ENCODE data around the gene R3HDM1.
"Not testable (repeated sequence)": the region's sequence is repeated elsewhere in the genome, so short reads cannot be mapped to it uniquely, and the experiment has no call there.

The R3HDM1 gene

GRCh38 chr2:135638825-135639224, 107.5 kb downstream of the R3HDM1 start:
- POLR2A ChIA-PET, result no interaction called here
- no peak overlapping the region for H3K4me3 ChIP-seq (ENCODE audit: low read depth, low read length)
- no peak for TF ChIP-seq CTCF (IDR thresholded peaks at IDR 0.05; ENCODE audit: insufficient read depth, low read length, missing control alignments)
- DNase-seq (ENCODE audit: low read depth, low spot score), result no peak
- CTCF ChIA-PET, result no interaction called here

GRCh38 chr2:135641156-135642068, 110.1 kb downstream of the R3HDM1 start:
- ChIA-PET CTCF (interaction anchor here (1.0 kb wide), 1 partner anchor 637 kb away, joined by 4 read pairs; no protein-coding TSS in a partner anchor), POLR2A (no interaction called here)
- H3K4me3 ChIP-seq (ENCODE audit: low read depth, low read length), result no peak overlapping the region
- TF ChIP-seq CTCF (IDR thresholded peaks at IDR 0.05; ENCODE audit: insufficient read depth, low read length, missing control alignments), result no peak
- no peak for DNase-seq (ENCODE audit: low read depth, low spot score)

GRCh38 chr2:135647836-135648579, 116.7 kb downstream of the R3HDM1 start:
- no peak for TF ChIP-seq CTCF (IDR thresholded peaks at IDR 0.05; ENCODE audit: insufficient read depth, low read length, missing control alignments)
- ChIA-PET POLR2A (no interaction called here), CTCF (interaction anchor here (0.9 to 2.3 kb wide), 2 partner anchors 10 to 644 kb away, joined by 3 to 9 read pairs; no protein-coding TSS in a partner anchor)
- DNase-seq (ENCODE audit: low read depth, low spot score), result no peak
- H3K4me3 ChIP-seq (ENCODE audit: low read depth, low read length), result no peak overlapping the region

- no peak for TF ChIP-seq CTCF (IDR thresholded peaks at IDR 0.05; ENCODE audit: insufficient read depth, low read length, missing control alignments)
- no peak for DNase-seq (ENCODE audit: low read depth, low spot score)
- CTCF ChIA-PET, result interaction anchor here (1.2 kb wide), 1 partner anchor 662 kb away, joined by 3 read pairs; no protein-coding TSS in a partner anchor
- POLR2A ChIA-PET, result no interaction called here
- no peak overlapping the region for H3K4me3 ChIP-seq (ENCODE audit: low read depth, low read length)
Measured at GRCh38 chr2:135650721-135651120, 119.4 kb downstream of the R3HDM1 start.

- TF ChIP-seq CTCF (IDR thresholded peaks at IDR 0.05; ENCODE audit: insufficient read depth, low read length, missing control alignments), result no peak
- ChIA-PET POLR2A (no interaction called here), CTCF (no interaction called here)
- H3K4me3 ChIP-seq (ENCODE audit: low read depth, low read length), result no peak overlapping the region
- DNase-seq (ENCODE audit: low read depth, low spot score), result no peak
Measured at GRCh38 chr2:135651717-135652116, 120.4 kb downstream of the R3HDM1 start.

GRCh38 chr2:135654239-135654638, 123.0 kb downstream of the R3HDM1 start:
- DNase-seq (ENCODE audit: low read depth, low spot score); CTCF ChIA-PET; POLR2A ChIA-PET; H3K4me3 ChIP-seq (ENCODE audit: low read depth, low read length): not testable (repeated sequence)

Data from AG04449 (cell line).